Measurements from ENCODE around the gene APC2. TPM values are rescaled to one million over a fixed set of nuclear protein-coding genes. Genes with fewer than 3 reads are reported as not detected.

Gene APC2
- polyA plus RNA-seq, 1 donor (not counting 4 experiments of a cell fraction or from before 2014, with no cell fraction given) = 0.01 TPM

DNA sequence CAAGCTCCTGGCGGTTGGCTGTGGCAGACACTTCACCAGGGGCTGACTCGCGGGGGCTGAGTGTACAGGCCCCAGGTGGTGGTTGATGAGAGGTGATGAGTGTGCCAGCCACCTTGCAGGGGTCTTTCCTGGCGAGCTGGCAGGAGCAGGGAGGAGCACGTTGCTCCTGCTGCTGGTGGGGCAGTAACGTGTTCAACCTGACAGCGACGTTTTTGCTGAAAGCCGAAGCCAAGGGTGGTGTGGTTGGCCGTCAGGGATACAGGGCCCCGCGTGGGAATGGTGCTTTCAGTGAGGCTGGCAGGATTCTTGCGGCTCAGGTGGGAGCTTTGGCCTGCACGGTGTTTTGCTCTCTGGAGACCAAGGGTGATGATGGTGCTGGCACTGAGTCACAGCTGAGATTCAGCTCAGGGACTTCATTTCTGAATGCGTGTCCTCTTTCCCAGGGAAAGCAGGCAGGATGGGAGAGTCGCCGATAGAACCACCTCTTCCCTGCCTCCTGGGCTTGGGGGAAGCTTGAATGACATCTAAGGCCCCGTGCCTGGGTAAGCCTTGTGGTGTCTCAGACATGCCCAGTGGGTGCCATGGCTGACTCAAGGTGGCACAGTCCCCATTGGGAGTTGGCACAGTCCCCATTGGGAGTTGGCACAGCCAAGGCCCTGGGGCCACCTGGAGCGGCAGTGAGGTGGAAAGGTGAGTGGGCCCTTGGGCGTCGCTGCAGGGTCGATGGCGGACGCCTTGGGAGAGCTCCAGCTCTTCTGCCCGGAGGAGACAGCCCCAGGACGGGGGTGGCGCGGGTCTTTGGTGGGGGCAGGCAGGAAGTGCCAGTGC, 33.7 kb upstream of the APC2 start:
- H3K36me3 ChIP-seq (ENCODE audit: control insufficient read depth in 2 of 2, extremely low read depth in 1 of 2, insufficient read depth in 2 of 2, low read length in 2 of 2) = peaks cover 30 to 44% of the 10 kb centered on the region in 2 experiments
- H3K4me2 ChIP-seq (ENCODE audit: control insufficient read depth, extremely low read depth, insufficient read depth, low read depth, low read length) = peak overlapping the region; percentile 90
- peaks cover 69% of the 10 kb centered on the region for H4K20me1 ChIP-seq (ENCODE audit: control insufficient read depth, extremely low read depth, insufficient read depth, low read length)
- no peaks in the 10 kb centered on the region for H3K9me3 ChIP-seq (ENCODE audit: control insufficient read depth, low read depth, low read length)
- DNase-seq (ENCODE audit: low read depth, low spot score) = no peak
- peaks cover 34% of the 10 kb centered on the region for H3K4me1 ChIP-seq (ENCODE audit: control insufficient read depth, extremely low read depth, insufficient read depth, low read length)
- H3K27ac ChIP-seq (ENCODE audit: control insufficient read depth, insufficient read depth, low read length) = peak overlapping the region; percentile 88
- no peaks in the 10 kb centered on the region for H3K27me3 ChIP-seq (ENCODE audit: control insufficient read depth, extremely low read depth, insufficient read depth, low read length)
- dilution Hi-C loops (cut with MboI; ENCODE audit: extremely low pct_ligation_motif_present, low sequenced_read_pairs) = no loop called here
- H3K79me2 ChIP-seq (ENCODE audit: control insufficient read depth, insufficient read depth, low read length) = peaks cover 92% of the 10 kb centered on the region
- TF ChIP-seq, protein P1, sequence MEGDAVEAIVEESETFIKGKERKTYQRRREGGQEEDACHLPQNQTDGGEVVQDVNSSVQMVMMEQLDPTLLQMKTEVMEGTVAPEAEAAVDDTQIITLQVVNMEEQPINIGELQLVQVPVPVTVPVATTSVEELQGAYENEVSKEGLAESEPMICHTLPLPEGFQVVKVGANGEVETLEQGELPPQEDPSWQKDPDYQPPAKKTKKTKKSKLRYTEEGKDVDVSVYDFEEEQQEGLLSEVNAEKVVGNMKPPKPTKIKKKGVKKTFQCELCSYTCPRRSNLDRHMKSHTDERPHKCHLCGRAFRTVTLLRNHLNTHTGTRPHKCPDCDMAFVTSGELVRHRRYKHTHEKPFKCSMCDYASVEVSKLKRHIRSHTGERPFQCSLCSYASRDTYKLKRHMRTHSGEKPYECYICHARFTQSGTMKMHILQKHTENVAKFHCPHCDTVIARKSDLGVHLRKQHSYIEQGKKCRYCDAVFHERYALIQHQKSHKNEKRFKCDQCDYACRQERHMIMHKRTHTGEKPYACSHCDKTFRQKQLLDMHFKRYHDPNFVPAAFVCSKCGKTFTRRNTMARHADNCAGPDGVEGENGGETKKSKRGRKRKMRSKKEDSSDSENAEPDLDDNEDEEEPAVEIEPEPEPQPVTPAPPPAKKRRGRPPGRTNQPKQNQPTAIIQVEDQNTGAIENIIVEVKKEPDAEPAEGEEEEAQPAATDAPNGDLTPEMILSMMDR (optimal IDR thresholded peaks at IDR 0.05 in 1 of 3, IDR thresholded peaks at IDR 0.05 in 1 of 3, conservative IDR thresholded peaks at IDR 0.05 in 1 of 3; ENCODE audit: extremely low read depth in 1 of 3, insufficient read depth in 2 of 3, low read length in 3 of 3) = no peak
- TF ChIP-seq EZH2 (IDR thresholded peaks at IDR 0.05; ENCODE audit: low read length) = no peak
- peaks cover 2% of the 10 kb centered on the region for H3K9me1 ChIP-seq (ENCODE audit: control insufficient read depth, extremely low read depth, insufficient read depth, low read length)
- FAIRE-seq = peak; percentile 68
- H3K9ac ChIP-seq (ENCODE audit: control insufficient read depth, extremely low read depth, insufficient read depth, low read length) = peak overlapping the region; percentile 74
- H3K4me3 ChIP-seq (ENCODE audit: control insufficient read depth in 2 of 3, extremely low read depth in 1 of 3, insufficient read depth in 2 of 3, low read depth in 1 of 3, low read length in 3 of 3) = peak overlapping the region in 2 of 3 experiments; percentile 11 to 16
- H2AFZ ChIP-seq (ENCODE audit: control insufficient read depth, low read length) = no peak overlapping the region

DNA sequence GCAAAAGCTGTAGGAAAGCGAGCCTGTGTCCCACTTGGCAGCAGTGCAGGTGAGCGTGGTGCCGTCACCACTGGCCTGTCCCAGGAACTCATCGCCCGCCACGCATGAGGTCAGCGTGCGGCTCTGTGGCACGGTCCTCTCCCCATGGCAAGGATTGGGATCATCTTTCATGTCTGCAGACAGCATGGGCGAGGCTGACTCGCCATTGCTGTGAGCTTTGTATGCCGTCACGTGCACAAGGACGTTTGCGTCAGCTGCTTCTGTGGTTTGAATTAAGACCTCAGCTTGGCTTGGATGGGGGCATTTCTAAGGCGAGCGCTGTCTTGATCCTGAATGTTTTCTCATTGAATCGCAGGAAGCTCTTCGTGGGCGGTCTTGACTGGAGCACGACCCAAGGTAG, 32.8 kb upstream of the APC2 start:
- Histone ChIP-seq H3K27ac (ENCODE audit: control insufficient read depth, insufficient read depth, low read length) (peak overlapping the region; percentile 88), H3K79me2 (ENCODE audit: control insufficient read depth, insufficient read depth, low read length) (peaks cover 92% of the 10 kb centered on the region), H3K4me3 (ENCODE audit: control insufficient read depth in 2 of 3, extremely low read depth in 1 of 3, insufficient read depth in 2 of 3, low read depth in 1 of 3, low read length in 3 of 3) (no peak overlapping the region), H3K36me3 (ENCODE audit: control insufficient read depth in 2 of 2, extremely low read depth in 1 of 2, insufficient read depth in 2 of 2, low read length in 2 of 2) (peaks cover 33 to 52% of the 10 kb centered on the region in 2 experiments), H3K9me3 (ENCODE audit: control insufficient read depth, low read depth, low read length) (no peaks in the 10 kb centered on the region), H2AFZ (ENCODE audit: control insufficient read depth, low read length) (no peak overlapping the region), H3K4me2 (ENCODE audit: control insufficient read depth, extremely low read depth, insufficient read depth, low read depth, low read length) (no peak overlapping the region), H3K4me1 (ENCODE audit: control insufficient read depth, extremely low read depth, insufficient read depth, low read length) (peaks cover 26% of the 10 kb centered on the region), H4K20me1 (ENCODE audit: control insufficient read depth, extremely low read depth, insufficient read depth, low read length) (peaks cover 60% of the 10 kb centered on the region), H3K9ac (ENCODE audit: control insufficient read depth, extremely low read depth, insufficient read depth, low read length) (no peak overlapping the region), H3K9me1 (ENCODE audit: control insufficient read depth, extremely low read depth, insufficient read depth, low read length) (peaks cover 2% of the 10 kb centered on the region), H3K27me3 (ENCODE audit: control insufficient read depth, extremely low read depth, insufficient read depth, low read length) (no peaks in the 10 kb centered on the region)
- FAIRE-seq = no peak
- TF ChIP-seq EZH2 (IDR thresholded peaks at IDR 0.05; ENCODE audit: low read length) = no peak
- TF ChIP-seq, protein P1 (optimal IDR thresholded peaks at IDR 0.05 in 1 of 3, IDR thresholded peaks at IDR 0.05 in 1 of 3, conservative IDR thresholded peaks at IDR 0.05 in 1 of 3; ENCODE audit: extremely low read depth in 1 of 3, insufficient read depth in 2 of 3, low read length in 3 of 3) = no peak
- dilution Hi-C loops (cut with MboI; ENCODE audit: extremely low pct_ligation_motif_present, low sequenced_read_pairs) = no loop called here
- DNase-seq (ENCODE audit: low read depth, low spot score) = no peak
